PC-3 (cell line): ENCODE results near the gene DISC1.

Experiments
- CTCF ChIP-seq: fragments of 300-600 bp; sonication (generic); conservative IDR thresholded peaks from 2 replicates; pipeline ENCODE4 v1.5.1; 2017; ENCODE audit warnings: antibody characterized with exemption, low read depth, mild to moderate bottlenecking, low read length
- EZH2phosphoT487 ChIP-seq: fragments of 300-600 bp; sonication (generic); IDR thresholded peaks from 2 replicates; pipeline ENCODE4 v1.6.1; 2018; ENCODE audit warnings: mild to moderate bottlenecking, antibody characterized with exemption, low read length, borderline replicate concordance

GRCh38 chr1:231927431-231927830 is 300.8 kb downstream of the DISC1 start:
- TF ChIP-seq CTCF (no peak), EZH2phosphoT487 (no peak)
